Left kidney (tissue), 2 donors: Measurements from ENCODE around the gene HSPBP1. TPM values are rescaled to one million over a fixed set of nuclear protein-coding genes. Genes with fewer than 3 reads are reported as not detected.
"Not testable (repeated sequence)": the region's sequence is repeated elsewhere in the genome, so short reads cannot be mapped to it uniquely, and the experiment has no call there.

ENCODE experiments used
- DNase-seq: peaks from one replicate; pipeline ENCODE4 v3.0.0-alpha.2; 2013
- polyA plus RNA-seq: library from polyadenylated mRNA; unstranded; fragments of 120-200 nt; gene quantifications from one replicate; pipeline ENCODE4 v1.2.1, GENCODE V29; 2013; ENCODE audit not compliant: insufficient read length

The HSPBP1 gene
- polyA plus RNA-seq, 1 donor = 24.0 TPM

DNA sequence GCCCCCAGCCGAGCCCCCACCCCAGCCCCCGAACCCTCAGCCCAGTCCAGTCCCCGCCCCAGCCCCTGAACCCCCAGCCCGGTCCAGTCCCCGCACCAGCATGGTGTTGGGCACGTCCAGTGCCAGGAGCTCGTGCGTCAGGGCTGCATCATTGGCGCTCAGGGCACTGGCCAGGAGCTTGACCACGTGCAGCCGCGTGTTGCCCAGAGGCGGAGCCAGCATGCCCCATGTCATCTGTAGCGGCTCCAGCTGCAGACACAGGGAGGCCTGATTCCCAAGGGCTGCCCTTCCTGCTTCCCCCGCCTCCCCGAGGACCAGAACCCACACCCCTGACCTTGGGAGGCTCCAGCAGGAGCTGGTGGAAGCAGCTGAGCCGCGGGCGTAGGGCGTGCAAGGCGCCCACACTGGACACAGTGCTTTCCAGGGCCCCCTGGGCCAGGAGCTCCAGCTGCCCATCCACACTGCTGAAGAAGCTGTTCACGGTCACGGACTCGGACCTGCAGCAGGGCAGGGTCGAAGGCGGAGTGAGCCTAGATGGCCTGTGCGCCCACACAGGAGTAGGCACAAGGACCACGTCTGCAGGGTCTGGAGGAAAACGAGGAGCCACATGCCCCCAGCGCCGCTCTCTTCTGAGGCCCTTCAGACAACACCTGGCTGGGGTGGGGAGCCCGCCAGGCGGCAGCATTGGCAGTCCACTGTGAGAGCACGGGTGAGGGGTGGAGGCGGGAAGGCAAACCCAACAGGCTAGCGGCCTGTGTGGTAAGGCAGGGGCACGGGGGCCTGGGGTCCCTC, 38.6 kb downstream of the HSPBP1 start:
- no peak for DNase-seq

DNA sequence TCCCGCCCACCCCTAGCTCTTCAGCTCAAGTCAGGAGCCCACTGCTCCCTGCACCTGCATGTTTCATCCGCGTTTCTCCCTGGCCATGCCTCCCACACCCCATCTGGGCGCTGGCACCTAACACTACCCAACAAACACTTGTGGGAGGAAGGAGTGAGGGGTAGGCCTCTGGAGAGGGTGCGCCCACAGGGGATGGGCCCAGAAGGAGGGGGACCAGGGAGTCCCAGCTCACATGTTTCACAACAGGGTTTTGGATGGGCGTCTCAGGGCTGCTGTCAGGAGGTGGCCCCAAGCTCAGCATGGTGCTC, 39.2 kb downstream of the HSPBP1 start:
- no peak for DNase-seq

DNA sequence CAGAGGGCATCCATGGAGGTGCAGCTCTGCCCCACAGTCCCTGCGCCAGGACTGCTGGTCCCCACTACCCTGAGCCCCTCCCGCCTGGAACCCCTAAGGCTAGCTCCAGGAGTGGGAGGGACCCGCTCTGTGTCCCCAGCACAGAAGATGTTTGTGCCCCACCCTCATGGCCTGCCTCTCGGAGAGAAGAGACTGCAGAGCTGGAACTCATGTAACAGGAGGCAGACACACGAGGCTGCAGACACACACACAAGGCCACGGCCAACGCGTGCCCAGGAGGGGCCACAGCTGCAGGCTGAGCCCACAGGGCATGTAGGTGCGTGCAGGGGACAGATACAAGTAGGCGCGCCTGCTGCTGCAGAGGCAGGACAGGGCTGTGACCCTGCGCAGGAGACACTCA, 40.9 kb downstream of the HSPBP1 start:
- DNase-seq = no peak

DNA sequence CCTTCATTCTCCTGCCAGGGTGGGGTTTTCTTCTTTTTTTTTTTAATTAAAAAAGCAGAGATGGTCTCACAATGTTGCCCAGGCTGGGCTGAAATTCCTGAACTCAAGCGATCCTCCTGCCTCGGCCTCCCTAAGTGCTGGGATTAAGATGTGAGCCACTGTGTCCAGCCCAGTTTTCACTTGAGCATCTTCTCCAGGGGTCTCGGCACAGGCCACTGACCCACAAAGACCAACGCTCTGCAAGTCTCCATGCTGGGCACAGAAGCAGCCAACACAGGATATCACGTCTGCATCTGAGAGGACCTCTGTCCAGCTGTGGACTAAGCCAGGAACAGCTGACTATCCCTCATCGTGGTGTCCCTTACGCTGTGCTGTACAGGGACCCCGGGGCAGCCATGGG, 41.9 kb downstream of the HSPBP1 start:
- no peak for DNase-seq

DNA sequence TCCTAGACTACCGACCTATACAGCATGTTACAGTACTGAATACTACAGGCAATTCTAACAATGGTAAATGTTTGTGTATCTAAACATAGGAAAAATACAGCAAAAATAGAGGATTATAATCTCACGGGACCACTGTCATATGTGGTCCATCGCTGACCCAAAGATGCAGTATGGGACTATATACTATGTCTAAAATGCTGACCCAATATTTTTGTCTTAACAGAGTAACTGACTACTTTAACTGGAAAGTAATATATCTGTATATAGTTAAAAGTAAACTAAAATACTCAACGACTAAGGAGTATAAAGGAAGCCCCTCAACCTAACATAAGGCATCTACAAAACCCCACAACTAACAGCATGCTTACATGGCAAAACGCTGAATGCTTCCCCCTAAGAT, 46.9 kb downstream of the HSPBP1 start:
- no peak for DNase-seq

DNA sequence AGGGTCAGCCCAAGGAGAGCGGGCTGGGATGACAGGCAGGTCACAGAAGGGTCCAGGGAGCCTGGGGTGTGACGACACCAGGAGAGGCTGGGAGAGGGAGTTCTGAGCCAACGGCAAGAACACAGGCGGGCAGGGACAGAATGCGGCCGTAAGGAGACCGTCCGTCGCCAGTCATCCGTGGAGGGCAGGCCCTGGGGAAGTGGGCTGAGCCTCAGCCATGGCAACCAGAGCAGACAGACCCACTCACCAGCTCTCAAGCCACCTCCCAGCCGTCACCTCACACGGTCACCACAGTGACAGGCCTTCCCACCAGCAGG, 47.7 kb downstream of the HSPBP1 start:
- DNase-seq = no peak

DNA sequence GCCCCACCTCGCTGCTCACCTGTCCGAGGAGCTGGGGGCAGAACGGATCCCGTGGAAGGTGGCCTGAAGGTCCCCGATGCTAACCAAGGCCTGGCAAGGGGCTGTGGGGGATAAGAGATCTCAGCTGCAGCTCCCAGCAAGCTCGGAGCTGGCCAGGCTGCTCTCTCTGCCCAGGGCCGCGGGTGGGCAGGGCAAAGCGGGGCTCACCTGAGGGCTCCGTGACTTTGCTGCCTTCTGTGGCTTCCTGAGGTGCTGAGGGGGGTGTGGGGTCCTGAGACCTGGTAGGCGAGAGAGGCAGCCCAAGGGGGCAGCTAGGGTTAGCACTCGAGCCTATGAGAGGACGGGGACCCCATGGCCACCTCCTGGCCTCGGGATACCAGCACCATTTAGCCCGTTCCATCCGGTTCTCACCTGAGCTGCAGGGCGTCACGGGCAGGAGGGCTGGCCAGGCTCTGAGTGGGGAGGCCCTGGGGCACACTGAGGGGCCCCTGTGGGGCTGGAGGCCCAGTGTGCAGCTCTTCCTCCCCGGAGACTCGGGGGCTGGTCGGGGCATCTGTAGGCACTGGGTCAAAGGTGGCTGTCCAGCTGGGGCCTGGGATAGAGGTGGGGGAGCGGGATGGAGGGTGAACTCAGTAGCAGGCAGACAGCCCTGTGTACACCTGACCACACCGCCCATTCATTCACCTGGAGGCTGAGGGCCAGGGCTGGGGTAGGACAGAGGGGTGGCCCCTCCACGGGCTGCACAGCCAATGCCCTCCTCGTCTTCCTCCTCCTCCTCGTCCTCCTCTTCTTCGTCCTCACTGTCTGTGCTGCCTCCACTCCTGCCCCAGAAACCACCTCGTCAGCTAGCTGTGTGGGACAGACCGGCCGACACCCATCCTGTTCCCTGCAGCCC, 48.3 kb downstream of the HSPBP1 start:
- no peak for DNase-seq

DNA sequence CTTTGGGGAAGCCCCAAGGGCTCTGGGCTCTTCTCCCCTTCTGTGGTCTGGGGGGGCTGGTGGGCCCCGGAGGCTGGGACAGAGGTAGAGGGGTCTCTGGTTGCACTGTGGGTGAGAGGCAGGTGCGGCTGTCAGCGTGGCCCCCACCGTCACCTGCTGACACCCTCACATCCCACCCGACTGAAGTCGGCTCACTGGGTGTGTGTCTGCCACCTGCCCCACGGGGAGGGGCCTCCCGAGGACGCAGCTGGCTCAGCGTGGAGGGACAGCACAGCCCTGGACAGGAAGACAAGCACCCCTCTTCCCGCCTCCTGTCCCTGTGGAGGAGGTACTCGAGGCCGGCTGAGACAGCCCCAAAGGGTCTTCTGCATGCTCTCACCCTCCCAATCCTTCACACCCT, 49.1 kb downstream of the HSPBP1 start:
- no peak for DNase-seq

DNA sequence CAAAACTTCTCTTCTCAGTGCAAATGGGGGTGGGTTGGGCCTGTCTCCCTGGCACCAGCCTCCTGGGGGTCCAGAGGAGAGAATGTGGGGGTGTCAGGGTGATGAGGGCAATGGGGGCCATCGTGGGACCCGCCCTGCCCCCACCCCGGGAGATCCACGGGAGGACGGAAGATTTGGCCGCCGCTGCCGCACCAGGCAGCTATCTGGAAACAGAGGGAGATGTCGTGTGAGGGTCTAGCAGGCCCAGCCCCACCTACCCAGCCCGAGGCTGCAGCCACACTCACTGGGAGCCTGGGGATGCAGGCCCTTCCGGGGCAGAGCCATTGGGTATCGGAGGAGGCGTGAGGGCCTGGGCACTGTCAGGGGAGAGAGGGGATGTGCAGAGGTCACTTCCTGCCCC, 49.6 kb downstream of the HSPBP1 start:
- no peak for DNase-seq

DNA sequence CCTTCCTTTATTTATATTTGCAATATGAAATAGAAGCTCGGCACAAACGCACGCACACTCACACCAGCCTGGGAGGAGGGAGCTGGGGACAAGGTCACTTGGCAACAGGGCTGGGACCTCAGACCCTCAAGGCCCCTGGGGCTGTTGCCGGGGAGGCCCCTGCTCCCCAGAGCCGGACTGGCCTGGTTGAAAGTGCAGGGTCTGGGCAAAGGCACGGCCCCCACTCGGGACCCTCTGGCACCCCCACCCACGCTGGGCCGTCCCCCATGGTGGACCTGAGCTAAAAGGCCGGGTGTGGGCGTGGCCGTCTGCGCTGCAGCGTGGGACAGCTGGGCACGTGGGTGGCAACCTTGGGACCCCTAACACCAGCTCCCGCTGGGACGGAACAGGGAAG, 50.1 kb downstream of the HSPBP1 start:
- no peak for DNase-seq

DNA sequence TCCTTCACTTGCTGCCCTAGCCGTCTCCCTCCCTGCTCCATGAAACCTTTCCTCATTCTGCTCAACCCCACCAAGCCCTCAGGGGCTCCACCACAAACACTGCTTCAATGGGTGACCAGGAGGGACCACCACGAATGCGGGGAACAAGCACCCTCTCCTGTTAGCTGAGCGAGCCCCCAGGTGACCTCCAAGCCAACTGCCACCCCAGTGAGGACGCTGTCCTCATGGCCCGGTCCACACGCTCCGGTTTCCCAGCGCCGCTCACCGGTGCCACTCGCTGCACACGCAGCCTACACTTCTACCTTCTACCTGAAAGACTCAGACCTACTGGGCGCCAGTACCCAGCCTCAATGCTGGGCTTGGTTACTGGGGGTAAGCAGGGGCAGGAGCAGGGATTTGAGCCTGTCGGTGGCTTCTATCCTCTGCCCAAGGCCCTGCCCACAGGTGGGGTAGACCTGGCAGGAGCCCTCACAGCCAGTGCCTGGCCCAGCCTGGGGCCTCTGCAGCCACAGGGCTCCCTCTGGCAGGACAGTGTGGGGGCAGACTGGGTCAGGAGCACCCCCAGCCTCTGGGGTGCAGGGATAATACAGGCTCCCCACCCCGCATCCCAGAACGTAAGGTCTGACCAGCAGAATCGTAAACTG, 50.6 kb downstream of the HSPBP1 start:
- DNase-seq = no peak

DNA sequence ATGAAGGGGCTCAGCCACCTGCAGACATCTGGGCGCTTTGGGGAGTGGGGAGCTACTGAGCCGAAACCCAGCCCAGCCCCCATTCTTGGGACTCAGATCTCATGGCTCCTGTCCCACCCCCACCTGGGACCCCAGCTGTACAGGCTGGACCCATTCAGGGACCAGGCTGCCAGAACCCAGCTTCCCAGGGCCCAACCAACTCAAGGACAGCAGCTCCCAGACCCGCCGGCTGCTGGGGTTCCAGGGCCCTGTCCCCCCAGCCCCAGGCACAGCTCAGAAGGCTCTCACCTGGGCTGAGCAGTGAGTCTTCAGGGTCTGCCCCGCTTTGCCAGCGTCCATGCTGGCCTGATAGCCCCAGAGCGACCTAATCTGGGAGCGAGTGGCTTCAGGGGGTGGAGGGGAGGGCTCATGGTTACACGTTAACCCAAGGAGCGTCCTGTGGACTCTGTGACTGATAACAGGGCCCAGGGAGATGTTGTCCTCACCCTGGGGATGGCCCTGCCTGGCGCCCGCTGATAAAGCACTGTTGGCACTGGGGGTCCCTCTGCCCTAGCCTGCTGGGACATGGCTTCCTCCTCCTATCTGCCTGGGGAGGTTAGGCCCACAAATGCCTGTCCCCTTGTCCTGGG, 51.4 kb downstream of the HSPBP1 start, which contains the start of gene TMEM86B:
Gene TMEM86B, minus strand, starts transcription at position 361 of the 629 bp plus-strand sequence. Its CDS starts 22 bp downstream, at position 339.
- DNase-seq = no peak

DNA sequence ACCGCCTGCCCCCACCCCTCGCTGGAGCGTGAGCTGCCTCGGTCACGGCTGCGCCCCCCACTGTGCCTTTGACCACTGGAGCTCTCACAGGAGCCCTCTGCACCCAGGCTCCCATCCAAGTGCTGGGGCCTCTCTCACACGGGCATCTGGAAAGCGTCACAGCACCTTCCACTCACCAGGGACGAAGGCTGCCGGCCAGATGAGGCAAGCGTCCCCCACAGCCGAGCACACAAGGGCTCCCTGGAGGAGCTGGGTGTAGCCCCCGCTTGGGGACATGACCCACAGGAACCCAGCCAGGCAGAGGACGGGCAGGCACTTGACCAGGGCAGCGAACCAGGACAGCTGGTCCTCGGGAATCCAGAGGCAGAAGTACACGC, 51.9 kb downstream of the HSPBP1 start:
- DNase-seq = no peak

DNA sequence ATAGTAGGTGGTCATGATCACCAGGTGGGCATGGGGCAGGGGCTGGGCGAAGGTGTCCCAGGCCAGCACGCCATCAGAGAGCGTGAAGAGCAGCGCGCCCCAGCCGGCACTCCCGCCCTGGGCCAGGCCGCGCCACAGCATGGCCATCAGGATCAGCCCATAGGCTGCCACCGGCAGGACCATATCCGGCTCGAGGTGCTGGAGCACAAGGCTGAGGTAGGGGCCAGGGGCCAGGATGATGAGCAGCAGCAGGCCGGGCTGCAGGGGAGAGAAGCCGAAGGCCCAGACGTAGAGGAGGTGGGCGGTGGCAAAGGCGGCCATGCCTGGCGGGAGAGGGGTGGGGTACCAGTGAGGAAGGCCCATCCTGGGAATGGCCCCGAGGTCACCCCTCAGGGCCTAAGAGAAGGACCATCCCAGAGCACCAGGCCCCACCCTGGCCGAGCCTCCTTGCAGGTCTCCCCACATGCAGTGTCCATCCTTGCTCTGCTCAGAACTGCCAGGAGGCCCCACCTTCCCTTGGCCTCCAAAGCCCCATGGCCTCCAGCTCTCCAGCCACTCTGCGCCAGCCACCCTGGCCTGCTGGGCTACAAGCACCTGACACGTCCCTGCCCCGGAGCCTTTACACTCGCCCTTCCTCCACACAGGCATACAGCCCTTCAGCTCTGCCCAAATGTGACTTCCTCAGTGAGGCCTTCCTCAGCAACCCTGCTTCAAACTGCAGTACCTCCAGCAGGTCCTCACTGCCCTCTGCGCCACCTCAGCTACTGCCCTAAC, 52.5 kb downstream of the HSPBP1 start:
- DNase-seq = no peak

DNA sequence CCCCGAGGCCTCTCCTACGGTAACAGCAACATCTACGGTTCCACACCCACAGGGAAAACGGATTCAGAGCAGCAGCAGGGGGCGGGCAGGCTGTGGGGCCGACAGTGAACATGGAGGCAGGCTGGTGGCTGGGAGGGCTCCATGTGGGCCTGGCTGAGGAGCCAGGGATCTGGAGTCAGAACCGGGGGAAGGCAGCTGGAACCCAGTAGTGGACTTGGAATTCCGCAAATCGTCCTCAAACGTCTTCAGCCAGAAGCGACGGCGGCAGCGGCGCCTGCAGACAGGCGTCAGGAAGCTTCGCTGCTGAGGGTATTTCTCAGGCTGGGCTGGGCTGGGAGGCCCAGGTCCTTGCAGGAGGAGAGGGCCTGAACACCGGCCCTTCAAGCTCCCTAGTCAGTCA, 53.1 kb downstream of the HSPBP1 start:
- DNase-seq = no peak

DNA sequence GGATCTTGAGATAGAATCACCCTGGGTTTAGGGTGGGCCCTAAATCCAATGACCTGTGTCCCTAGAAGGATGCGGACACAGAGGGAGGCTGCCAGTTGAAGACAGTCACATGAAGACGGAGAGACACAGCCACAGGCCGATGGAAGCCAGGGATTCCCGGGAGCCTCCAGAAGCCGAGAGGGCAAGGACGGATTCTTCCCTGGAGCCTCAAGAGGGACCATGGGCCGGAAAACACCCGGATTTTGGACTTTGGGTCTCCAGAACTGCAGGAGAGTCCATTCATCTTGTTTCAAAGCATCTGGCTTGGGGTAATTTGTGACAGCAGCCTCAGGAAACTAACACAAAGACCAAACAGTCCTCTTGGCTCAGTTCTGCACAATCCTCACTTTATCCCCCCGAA, 53.6 kb downstream of the HSPBP1 start:
- no peak for DNase-seq

DNA sequence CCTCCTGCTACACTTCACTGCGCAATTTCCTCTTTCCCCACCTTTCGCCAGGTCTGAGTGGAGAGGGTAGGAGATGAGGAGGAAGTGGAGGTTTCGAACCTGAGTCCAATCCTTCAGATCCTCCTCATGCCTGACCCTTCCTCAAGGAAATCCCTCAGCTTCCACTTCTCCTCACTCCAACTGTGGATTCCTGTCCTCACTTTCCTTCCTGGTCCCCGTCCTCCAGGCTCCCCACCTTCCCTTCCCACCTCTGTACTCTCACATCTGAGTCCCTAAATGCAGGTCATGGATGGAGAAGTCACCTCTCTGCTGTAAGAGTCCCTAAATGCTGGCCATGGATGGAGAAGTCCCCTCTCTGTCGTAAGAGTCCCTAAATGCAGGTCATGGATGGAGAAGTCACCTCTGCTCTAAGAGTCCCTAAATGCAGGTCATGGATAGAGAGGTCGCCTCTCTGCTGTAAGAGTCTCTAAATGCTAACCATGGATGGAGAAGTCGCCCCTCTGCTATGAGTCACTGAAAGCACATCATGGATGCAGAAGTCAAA, 54.4 kb downstream of the HSPBP1 start:
- no peak for DNase-seq

DNA sequence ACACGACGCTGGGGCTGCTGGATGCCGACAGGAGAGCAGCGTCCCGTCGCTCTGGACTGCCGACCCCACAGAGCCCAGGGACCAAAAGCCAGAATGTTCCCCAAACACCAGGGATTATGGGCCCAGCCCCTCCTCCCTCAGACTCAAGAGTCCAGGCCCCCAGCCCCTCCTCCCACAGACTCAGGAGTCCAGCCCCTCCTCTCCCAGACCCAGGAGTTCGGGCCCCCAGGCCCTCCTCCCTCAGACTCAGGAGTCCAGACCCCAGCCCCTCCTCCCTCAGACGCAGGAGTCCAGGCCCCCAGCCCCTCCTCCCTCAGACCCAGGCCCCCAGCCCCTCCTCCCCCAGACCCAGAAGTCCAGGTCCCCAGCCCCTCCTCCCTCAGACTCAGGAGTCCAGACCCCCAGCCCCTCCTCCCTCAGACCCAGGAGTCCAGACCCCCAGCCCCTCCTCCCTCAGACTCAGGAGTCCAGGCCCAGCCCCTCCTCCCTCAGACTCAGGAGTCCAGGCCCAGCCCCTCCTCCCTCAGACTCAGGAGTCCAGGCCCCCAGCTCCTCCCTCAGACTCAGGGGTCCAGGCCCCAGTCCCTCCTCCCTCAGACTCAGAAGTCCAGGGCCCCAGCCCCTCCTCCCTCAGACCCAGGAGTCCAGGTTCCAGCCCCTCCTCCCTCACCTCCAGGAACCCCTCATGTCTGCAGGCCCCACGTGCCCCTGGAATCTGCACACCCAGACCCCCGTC, 55.1 kb downstream of the HSPBP1 start:
- not testable (repeated sequence) for DNase-seq

DNA sequence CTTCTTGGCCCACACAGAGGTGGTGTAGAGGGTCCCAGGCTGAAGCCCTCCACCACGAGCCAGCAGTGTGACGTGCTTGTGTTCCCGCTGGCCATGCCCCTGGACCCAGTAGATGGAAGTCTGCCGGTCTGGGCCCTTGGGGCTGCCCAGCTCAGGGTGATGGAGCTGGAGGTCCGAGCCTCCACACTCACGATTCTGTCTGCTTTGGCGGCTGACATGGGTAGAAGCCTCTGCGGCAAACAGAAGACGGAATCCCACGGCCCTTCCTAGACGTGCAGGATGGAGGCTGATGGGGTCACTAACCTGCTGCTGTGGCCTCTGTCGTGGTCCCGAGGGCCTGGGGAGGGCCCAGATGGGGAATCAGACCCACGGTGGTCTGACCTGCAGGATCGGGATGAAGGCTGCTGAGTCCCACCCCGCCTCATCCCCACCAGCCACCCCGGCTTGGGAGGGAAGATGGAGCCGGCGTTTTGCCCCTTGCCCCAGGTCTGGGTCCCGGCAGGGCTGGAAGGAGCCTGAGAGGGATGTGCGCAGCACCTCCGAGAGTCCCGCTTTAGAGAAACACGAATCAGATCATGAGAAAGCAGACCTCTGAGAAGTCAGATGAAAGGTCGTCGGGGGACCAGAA, 55.8 kb downstream of the HSPBP1 start:
- DNase-seq = no peak

DNA sequence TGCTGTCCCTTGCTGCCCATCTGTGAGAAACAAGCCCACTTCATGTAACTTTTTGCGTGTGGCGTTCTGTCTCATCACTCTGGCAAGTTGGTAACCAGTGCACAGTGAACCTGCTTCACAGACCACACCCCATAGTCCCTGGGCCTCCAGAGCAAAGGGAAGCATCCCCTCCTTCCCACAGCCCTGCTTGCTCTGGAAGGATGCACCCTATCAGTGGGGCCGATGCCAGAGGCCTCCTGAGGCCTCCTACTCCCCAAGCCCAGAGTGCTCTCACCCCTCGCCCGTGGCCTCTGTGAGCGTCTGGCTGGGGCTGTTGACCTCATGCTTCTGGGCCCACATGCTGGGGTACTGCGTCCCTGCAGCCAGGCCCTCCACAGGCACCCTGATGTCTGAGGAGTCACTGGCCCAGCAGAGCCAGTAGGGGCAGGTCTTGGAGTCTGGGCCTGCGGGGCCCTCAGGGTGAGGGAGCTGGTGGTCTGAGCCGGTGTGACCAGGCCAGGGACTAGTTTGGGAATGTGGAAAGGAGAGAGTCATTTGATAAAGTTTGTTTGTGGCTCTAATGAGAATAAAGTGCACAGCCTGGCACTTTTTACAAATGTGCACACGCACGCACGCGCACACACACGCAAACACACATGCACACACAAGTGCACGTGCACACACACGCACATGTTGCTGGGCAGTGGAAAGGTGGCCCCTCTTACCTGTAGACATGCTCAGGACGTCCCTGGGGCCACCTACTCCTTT, 56.4 kb downstream of the HSPBP1 start:
- DNase-seq = no peak
